Astrocyte of the cerebellum (primary cell): ENCODE results near the gene PGAP2.

Experiments
- DNase-seq: peaks from one replicate; pipeline ENCODE4 v3.0.0-alpha.2; 2011; ENCODE audit warnings: low read depth
- H3K4me3 ChIP-seq: 2 replicates; pipeline ENCODE4 v1.5.1; 2011; ENCODE audit warnings: mild to moderate bottlenecking, low read depth, low read length, moderate library complexity
- CTCF ChIP-seq: IDR thresholded peaks from 2 replicates; pipeline ENCODE4 v1.5.1; 2012; ENCODE audit warnings: low read length, low read depth, moderate library complexity, mild to moderate bottlenecking; ENCODE audit errors: missing control alignments
- in situ Hi-C: cut with HindIII; loops from 2 replicates; pipeline ENCODE4 v1.10.0; 2017; ENCODE audit warnings: low sequenced_read_pairs

Gene PGAP2

GRCh38 chr11:3836903-3837302, 28.5 kb downstream of the PGAP2 start:
- DNase-seq, result no peak
- H3K4me3 ChIP-seq, result no peak overlapping the region
- TF ChIP-seq CTCF, result no peak
- in situ Hi-C loops, result loop anchor here (10.0 kb wide), 1 partner anchor 128 kb away; no protein-coding TSS in a partner anchor

GRCh38 chr11:3837793-3838192, 29.4 kb downstream of the PGAP2 start:
- no peak for DNase-seq
- in situ Hi-C loops, result loop anchor here (10.0 kb wide), 1 partner anchor 127 kb away; no protein-coding TSS in a partner anchor

GRCh38 chr11:3838504-3838903, 30.1 kb downstream of the PGAP2 start:
- TF ChIP-seq CTCF, result no peak
- no peak for DNase-seq
- in situ Hi-C loops, result loop anchor here (10.0 kb wide), 1 partner anchor 126 kb away; no protein-coding TSS in a partner anchor
- H3K4me3 ChIP-seq, result no peak overlapping the region

More at GRCh38 chr11:3837793-3838192, 29.4 kb downstream of the PGAP2 start:
- H3K4me3 ChIP-seq, result no peak overlapping the region
- TF ChIP-seq CTCF, result no peak

GRCh38 chr11:3840004-3840869, 31.9 kb downstream of the PGAP2 start:
- TF ChIP-seq CTCF, result no peak
- in situ Hi-C loops, result no loop called here
- no peak for DNase-seq
- H3K4me3 ChIP-seq, result peak overlapping the region; percentile 81

- no peak for DNase-seq
- TF ChIP-seq CTCF, result no peak
- H3K4me3 ChIP-seq, result peak within 1 kb of the TSS; percentile 81
- in situ Hi-C loops, result no loop called here
Measured at GRCh38 chr11:3840870-3841425, 32.6 kb downstream of the PGAP2 start, which contains the start of gene RHOG. RHOG (minus strand) TSS chr11:3840959; CDS start chr11:3828138, 12,821 bp downstream.

- DNase-seq, result peak; percentile 59
Measured at GRCh38 chr11:3841426-3842350, 33.3 kb downstream of the PGAP2 start.

More at GRCh38 chr11:3841426-3842350, 33.3 kb downstream of the PGAP2 start:
- in situ Hi-C loops, result no loop called here
- TF ChIP-seq CTCF, result peak; percentile 85
- peak overlapping the region; percentile 81 for H3K4me3 ChIP-seq
